ENCODE data around the gene HABP4. TPM values are rescaled to one million over a fixed set of nuclear protein-coding genes. Genes with fewer than 3 reads are reported as not detected.
A peak's percentile ranks its signal among the peaks of the same experiment; 100 is the strongest.

HABP4 gene
- total and polyA plus RNA-seq, 5 experiments from 2014 or later, result 13.5 to 31.8 (median 30.8) TPM

GRCh38 chr9:96459268-96460007 lies 9.5 kb downstream of the HABP4 start:
- POLR2A ChIA-PET, result interaction anchor here (1.1 kb wide), 1 partner anchor 208 kb away, joined by 7 read pairs; no protein-coding TSS in a partner anchor
- Mint-ChIP-seq H3K36me3 (peaks cover 7 to 40% (median 10%) of the 10 kb centered on the region in 3 donors), H3K27me3 (no peaks in the 10 kb centered on the region), H3K4me3 (no peak overlapping the region), H3K27ac (peak overlapping the region in 5 of 10 donors; percentile 3 to 58 (median 45)), H3K4me1 (peaks cover 0 to 5% (median 1%) of the 10 kb centered on the region in 4 donors), H3K9me3 (no peaks in the 10 kb centered on the region)
- DNase-seq (no peak), ATAC-seq (no peak)

- ATAC-seq (no peak), DNase-seq (no peak)
- POLR2A ChIA-PET, result no interaction called here
- Mint-ChIP-seq H3K27me3 (no peaks in the 10 kb centered on the region), H3K9me3 (no peaks in the 10 kb centered on the region), H3K4me3 (no peak overlapping the region), H3K36me3 (peaks cover 7 to 49% (median 14%) of the 10 kb centered on the region in 3 donors), H3K27ac (no peak overlapping the region), H3K4me1 (peaks cover 0 to 5% (median 1%) of the 10 kb centered on the region in 4 donors)
These were observed 10.5 kb downstream of the HABP4 start for GRCh38 chr9:96460470-96460869.

DNA sequence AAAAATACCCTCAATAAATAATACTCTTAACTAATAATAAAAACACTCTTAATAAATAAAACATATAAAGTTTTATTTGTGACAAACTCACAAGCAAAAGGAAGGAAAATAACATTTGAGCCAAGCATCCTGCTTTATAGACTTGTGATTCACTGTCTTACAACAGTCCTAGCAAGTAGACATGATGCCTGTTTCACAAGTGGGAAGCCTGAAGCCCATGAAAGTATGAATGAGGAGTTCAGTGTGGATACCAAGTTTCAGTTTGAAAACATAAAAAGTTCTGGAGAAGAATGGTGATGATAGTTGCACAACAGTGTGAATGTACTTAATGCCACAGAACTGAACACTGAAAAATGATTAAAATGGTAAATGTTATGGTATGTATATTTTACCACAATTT lies 10.9 kb downstream of the HABP4 start:
- Mint-ChIP-seq H3K4me1 (peaks cover 0 to 5% (median 1%) of the 10 kb centered on the region in 4 donors), H3K9me3 (no peaks in the 10 kb centered on the region), H3K4me3 (no peak overlapping the region), H3K27me3 (no peaks in the 10 kb centered on the region), H3K27ac (no peak overlapping the region), H3K36me3 (peaks cover 7 to 53% (median 18%) of the 10 kb centered on the region in 3 donors)
- DNase-seq (no peak), ATAC-seq (no peak)
- POLR2A ChIA-PET, result no interaction called here

GRCh38 chr9:96461336-96461735 lies 11.4 kb downstream of the HABP4 start:
- ATAC-seq (no peak), DNase-seq (no peak)
- Mint-ChIP-seq H3K4me1 (peaks cover 0 to 5% (median 1%) of the 10 kb centered on the region in 4 donors), H3K27me3 (no peaks in the 10 kb centered on the region), H3K9me3 (no peaks in the 10 kb centered on the region), H3K27ac (peak overlapping the region in 1 of 10 donors; percentile 58), H3K4me3 (no peak overlapping the region), H3K36me3 (peaks cover 7 to 58% (median 19%) of the 10 kb centered on the region in 3 donors)
- POLR2A ChIA-PET, result interaction anchor here (1.2 kb wide), 1 partner anchor 105 kb away, joined by 3 read pairs; no protein-coding TSS in a partner anchor

DNA sequence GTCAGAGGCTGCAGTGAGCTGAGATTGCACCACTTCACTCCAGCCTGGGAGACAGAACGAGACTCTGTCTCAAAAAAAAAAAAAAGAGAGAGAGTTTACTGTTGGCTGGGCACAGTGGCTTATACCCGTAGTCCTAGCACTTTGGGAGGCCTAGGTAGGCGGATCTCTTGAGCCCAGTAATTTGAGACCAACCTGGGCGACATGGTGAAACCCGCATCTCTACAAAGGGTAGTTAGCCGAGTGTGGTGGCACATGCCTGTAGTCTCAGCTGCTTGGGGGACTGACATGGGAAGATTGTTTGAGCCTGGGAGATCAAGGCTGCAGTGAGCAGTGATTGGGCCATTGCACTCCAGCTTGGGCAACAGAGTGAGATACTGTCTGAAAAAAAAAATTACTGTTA lies 12.6 kb downstream of the HABP4 start:
- POLR2A ChIA-PET, result interaction anchor here (0.5 kb wide), 1 partner anchor 10 kb away, joined by 6 read pairs; no protein-coding TSS in a partner anchor
- H3K36me3 Mint-ChIP-seq, result peaks cover 7 to 70% (median 22%) of the 10 kb centered on the region in 3 donors
- no peaks in the 10 kb centered on the region for H3K9me3 Mint-ChIP-seq
- no peak for ATAC-seq
- DNase-seq, result no peak
- H3K27me3 Mint-ChIP-seq, result no peaks in the 10 kb centered on the region
- H3K4me1 Mint-ChIP-seq, result peaks cover 0 to 5% (median 1%) of the 10 kb centered on the region in 4 donors
- no peak overlapping the region for H3K27ac Mint-ChIP-seq
- H3K4me3 Mint-ChIP-seq, result no peak overlapping the region

DNA sequence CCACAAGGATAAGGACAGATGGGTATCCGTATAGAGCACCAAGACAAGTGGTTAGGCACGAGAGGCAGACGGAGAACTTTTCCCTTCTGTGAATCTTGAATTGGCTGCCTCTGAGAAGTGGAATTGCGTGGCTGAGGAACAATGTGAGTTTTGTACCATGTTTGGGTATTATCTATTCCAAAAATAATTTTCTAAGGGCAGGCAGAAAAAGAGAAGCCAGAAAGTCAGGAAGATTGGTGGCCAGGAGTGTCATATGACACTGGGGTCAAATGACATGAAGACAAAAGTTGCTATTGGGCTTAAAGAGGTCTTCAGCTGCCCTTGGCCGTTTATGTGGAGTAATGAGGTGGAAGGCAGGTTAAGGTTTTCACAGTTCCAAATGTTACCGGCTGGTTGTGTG lies 14.5 kb downstream of the HABP4 start:
- Mint-ChIP-seq H3K36me3 (peaks cover 3 to 68% (median 24%) of the 10 kb centered on the region in 3 donors), H3K27ac (peak overlapping the region in 4 of 10 donors; percentile 9 to 84 (median 26)), H3K4me3 (no peak overlapping the region), H3K4me1 (no peaks in the 10 kb centered on the region), H3K27me3 (no peaks in the 10 kb centered on the region), H3K9me3 (no peaks in the 10 kb centered on the region)
- ATAC-seq (no peak), DNase-seq (no peak)
- POLR2A ChIA-PET, result no interaction called here

- POLR2A ChIA-PET, result no interaction called here
- ATAC-seq (no peak), DNase-seq (no peak)
- Mint-ChIP-seq H3K36me3 (peaks cover 0 to 57% (median 25%) of the 10 kb centered on the region in 3 donors), H3K27ac (no peak overlapping the region), H3K27me3 (no peaks in the 10 kb centered on the region), H3K9me3 (no peaks in the 10 kb centered on the region), H3K4me1 (no peaks in the 10 kb centered on the region), H3K4me3 (no peak overlapping the region)
These were observed 17.8 kb downstream of the HABP4 start for GRCh38 chr9:96467784-96468183.

DNA sequence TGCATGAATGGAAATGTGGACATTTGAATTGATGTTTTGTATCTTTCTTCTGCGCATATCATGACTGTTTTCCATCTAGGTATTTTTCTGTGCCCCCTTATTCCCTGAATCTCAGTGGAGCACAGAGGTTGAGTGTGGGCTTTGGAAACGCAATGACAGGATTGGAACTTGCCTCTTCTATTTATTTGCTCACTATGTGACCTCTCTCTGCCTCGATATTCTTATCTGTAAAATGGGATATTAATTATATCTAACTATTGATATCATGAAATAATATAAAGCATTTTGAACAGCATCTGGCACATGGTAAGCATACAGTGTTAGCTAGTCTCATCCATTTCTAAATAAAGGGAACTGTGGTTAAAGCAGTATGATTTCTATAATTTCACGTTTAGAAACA lies 26.0 kb downstream of the HABP4 start:
- Mint-ChIP-seq H3K27ac (no peak overlapping the region), H3K9me3 (no peaks in the 10 kb centered on the region), H3K27me3 (no peaks in the 10 kb centered on the region), H3K4me3 (no peak overlapping the region), H3K36me3 (peaks cover 0 to 42% (median 9%) of the 10 kb centered on the region in 3 donors), H3K4me1 (peaks cover 0 to 2% (median 0%) of the 10 kb centered on the region in 4 donors)
- DNase-seq (no peak), ATAC-seq (no peak)
- POLR2A ChIA-PET, result no interaction called here

- Mint-ChIP-seq H3K4me3 (no peak overlapping the region), H3K4me1 (peaks cover 0 to 2% (median 0%) of the 10 kb centered on the region in 4 donors), H3K9me3 (no peaks in the 10 kb centered on the region), H3K27me3 (no peaks in the 10 kb centered on the region), H3K27ac (peak overlapping the region in 1 of 10 donors; percentile 33), H3K36me3 (peaks cover 0 to 47% (median 6%) of the 10 kb centered on the region in 3 donors)
- no peak for ATAC-seq
- DNase-seq, result no peak
- POLR2A ChIA-PET, result no interaction called here
These were observed 26.6 kb downstream of the HABP4 start for GRCh38 chr9:96476591-96476990.

GRCh38 chr9:96478829-96479371 lies 28.9 kb downstream of the HABP4 start:
- H3K27ac Mint-ChIP-seq, result peak overlapping the region in 3 of 10 donors; percentile 1 to 41 (median 14)
- DNase-seq, result no peak

DNA sequence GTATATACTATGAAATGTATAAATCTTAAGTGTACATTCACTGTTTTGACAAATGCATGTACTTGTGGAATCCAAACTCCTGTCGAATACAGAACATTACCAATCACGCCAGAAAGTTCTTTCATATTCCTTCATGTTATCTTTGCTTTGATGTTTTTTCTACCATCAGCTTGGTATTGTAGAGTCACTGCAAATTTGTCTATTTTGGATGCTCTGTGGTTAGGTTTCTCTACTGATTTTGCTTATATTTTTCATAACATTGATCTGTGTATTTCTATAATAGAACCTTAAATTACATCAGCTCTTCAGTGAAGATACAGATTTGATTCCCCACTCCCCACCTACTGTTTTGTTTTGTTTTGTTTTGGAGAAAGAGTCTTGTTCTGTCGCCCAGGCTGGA lies 30.8 kb downstream of the HABP4 start:
- Mint-ChIP-seq H3K4me3 (no peak overlapping the region), H3K36me3 (peaks cover 0 to 69% (median 24%) of the 10 kb centered on the region in 3 donors), H3K4me1 (peaks cover 0 to 9% (median 2%) of the 10 kb centered on the region in 4 donors), H3K9me3 (no peaks in the 10 kb centered on the region), H3K27ac (no peak overlapping the region), H3K27me3 (no peaks in the 10 kb centered on the region)
- POLR2A ChIA-PET, result interaction anchor here (1.5 kb wide), 1 partner anchor 86 kb away, joined by 9 read pairs; no protein-coding TSS in a partner anchor
- DNase-seq, result no peak
- no peak for ATAC-seq

More at GRCh38 chr9:96478829-96479371, 28.9 kb downstream of the HABP4 start:
- POLR2A ChIA-PET, result no interaction called here
- ATAC-seq, result no peak
- Mint-ChIP-seq H3K27me3 (no peaks in the 10 kb centered on the region), H3K36me3 (peaks cover 0 to 66% (median 12%) of the 10 kb centered on the region in 3 donors), H3K4me3 (no peak overlapping the region), H3K9me3 (no peaks in the 10 kb centered on the region), H3K4me1 (peaks cover 0 to 4% (median 2%) of the 10 kb centered on the region in 4 donors)

GRCh38 chr9:96482476-96482875 lies 32.5 kb downstream of the HABP4 start:
- ATAC-seq, result no peak
- Mint-ChIP-seq H3K4me1 (peaks cover 0 to 9% (median 2%) of the 10 kb centered on the region in 4 donors), H3K4me3 (no peak overlapping the region), H3K27me3 (no peaks in the 10 kb centered on the region), H3K9me3 (no peaks in the 10 kb centered on the region), H3K36me3 (peaks cover 0 to 77% (median 26%) of the 10 kb centered on the region in 3 donors), H3K27ac (no peak overlapping the region)
- DNase-seq, result no peak
- POLR2A ChIA-PET, result no interaction called here

- Mint-ChIP-seq H3K4me3 (no peak overlapping the region), H3K9me3 (no peaks in the 10 kb centered on the region), H3K27me3 (no peaks in the 10 kb centered on the region), H3K27ac (no peak overlapping the region), H3K4me1 (peaks cover 0 to 9% (median 3%) of the 10 kb centered on the region in 4 donors), H3K36me3 (peaks cover 0 to 79% (median 30%) of the 10 kb centered on the region in 3 donors)
- ATAC-seq (no peak), DNase-seq (no peak)
- POLR2A ChIA-PET, result no interaction called here
These were observed 33.2 kb downstream of the HABP4 start for GRCh38 chr9:96483197-96483596.

Measured in naive thymus-derived CD8-positive, alpha-beta T cell (primary cell).